OCI-LY7 (cell line): Measurements from ENCODE around the gene TTC9. TPM values are rescaled to one million over a fixed set of nuclear protein-coding genes. Genes with fewer than 3 reads are reported as not detected.

Experiments used
- BruUV-seq: library from RNA; stranded (reverse); fragments of 400-500 nt; replicated peaks from 2 replicates; lab custom pipeline; 2021; lab: Mats Ljungman, UMichigan
- CTCF ChIA-PET: fragments of 300-600 bp; sonication (Branson Sonifier 250); formaldehyde crosslinking; loops from one replicate; lab custom pipeline; 2022; ENCODE audit warnings: antibody characterized with exemption; ENCODE audit not compliant: unreplicated experiment; lab: Charles Lee
- POLR2A ChIA-PET: fragments of 300-600 bp; sonication (Branson Sonifier 250); formaldehyde crosslinking; loops from one replicate; lab custom pipeline; 2022; ENCODE audit warnings: antibody characterized with exemption; lab: Charles Lee
- DNase-seq: peaks from one replicate; pipeline ENCODE4 v3.0.0-alpha.2; 2015; ENCODE audit warnings: low spot score
- H2AFZ ChIP-seq: fragments of 200-600 bp; sonication (generic), shearing (Covaris generic); 2 replicates; pipeline ENCODE4 v1.6.1; 2014; ENCODE audit warnings: mild to moderate bottlenecking, antibody characterized with exemption, low read length, moderate library complexity
- H3K27ac ChIP-seq: fragments of 200-600 bp; sonication (generic); 2 replicates; pipeline ENCODE4 v1.5.1; 2014; ENCODE audit warnings: mixed run types, low read depth, mild to moderate bottlenecking, moderate library complexity, low read length, inconsistent platforms; ENCODE audit not compliant: poor library complexity, severe bottlenecking
- H3K36me3 ChIP-seq: fragments of 200-600 bp; sonication (generic); 2 replicates; pipeline ENCODE4 v1.6.1; 2014; ENCODE audit warnings: mild to moderate bottlenecking, antibody characterized with exemption, low read length, moderate library complexity, mixed read lengths; ENCODE audit not compliant: insufficient read depth
- H3K4me1 ChIP-seq: fragments of 200-600 bp; sonication (generic); 2 replicates; pipeline ENCODE4 v1.5.1; 2014; ENCODE audit warnings: mild to moderate bottlenecking, low read length; ENCODE audit not compliant: insufficient read depth, poor library complexity, severe bottlenecking
- H3K4me2 ChIP-seq: fragments of 200-600 bp; sonication (generic); 2 replicates; pipeline ENCODE4 v1.6.1; 2014; ENCODE audit warnings: mild to moderate bottlenecking, low read length
- H3K4me3 ChIP-seq: fragments of 200-600 bp; sonication (generic); 2 replicates; pipeline ENCODE4 v1.5.1; 2014; ENCODE audit warnings: mild to moderate bottlenecking, low read depth, low read length; ENCODE audit not compliant: poor library complexity, severe bottlenecking
- H3K79me2 ChIP-seq: fragments of 200-600 bp; sonication (generic); 2 replicates; pipeline ENCODE4 v1.6.1; 2016; ENCODE audit warnings: low read depth, mild to moderate bottlenecking, low read length, moderate library complexity, mixed read lengths; ENCODE audit not compliant: insufficient read depth
- H3K9me2 ChIP-seq: fragments of 200-600 bp; sonication (generic); 2 replicates; pipeline ENCODE4 v1.6.1; 2016; ENCODE audit warnings: mild to moderate bottlenecking, low read length, mixed read lengths; ENCODE audit not compliant: insufficient read depth
- H3K9me3 ChIP-seq: fragments of 200-600 bp; sonication (generic); 2 replicates; pipeline ENCODE4 v1.6.1; 2014; ENCODE audit warnings: mild to moderate bottlenecking, mixed run types, low read length, mixed read lengths
- H4K20me1 ChIP-seq: fragments of 200-600 bp; sonication (generic); 2 replicates; pipeline ENCODE4 v1.6.1; 2014; ENCODE audit warnings: mild to moderate bottlenecking, antibody characterized with exemption, low read length, moderate library complexity, mixed read lengths; ENCODE audit not compliant: insufficient read depth
- EZH2phosphoT487 ChIP-seq: fragments of 200-600 bp; sonication (generic); IDR thresholded peaks from 2 replicates; pipeline ENCODE4 v1.6.1; 2018; ENCODE audit warnings: low read depth, borderline replicate concordance, mild to moderate bottlenecking, mixed run types, antibody characterized with exemption, low read length, moderate library complexity, mixed read lengths
- intact Hi-C: fragments of 100-400 bp; cut with micrococcal nuclease; formaldehyde crosslinking; loops from one replicate; pipeline ENCODE4 v1.10.0; 2022; ENCODE audit not compliant: unreplicated experiment
- total RNA-seq, 2 experiments: library from RNA; depleted of rRNA in 1 of 2; stranded (reverse); fragments of >200 nt in 1 of 2; shearing (Covaris generic) in 1 of 2; gene quantifications; 2 replicates each; pipeline ENCODE4 v1.2.3, GENCODE V29; 2014 to 2022
- TF ChIP-seq, protein P1 (sequence below): fragments of 200-600 bp; sonication (generic); conservative IDR thresholded peaks from 2 replicates; pipeline ENCODE4 v1.5.1; 2014; ENCODE audit warnings: mild to moderate bottlenecking, antibody characterized with exemption, low read length, moderate library complexity, mixed read lengths

TTC9 gene
- total RNA-seq, 2 experiments from 2014 or later = 11.0 to 13.0 TPM

DNA sequence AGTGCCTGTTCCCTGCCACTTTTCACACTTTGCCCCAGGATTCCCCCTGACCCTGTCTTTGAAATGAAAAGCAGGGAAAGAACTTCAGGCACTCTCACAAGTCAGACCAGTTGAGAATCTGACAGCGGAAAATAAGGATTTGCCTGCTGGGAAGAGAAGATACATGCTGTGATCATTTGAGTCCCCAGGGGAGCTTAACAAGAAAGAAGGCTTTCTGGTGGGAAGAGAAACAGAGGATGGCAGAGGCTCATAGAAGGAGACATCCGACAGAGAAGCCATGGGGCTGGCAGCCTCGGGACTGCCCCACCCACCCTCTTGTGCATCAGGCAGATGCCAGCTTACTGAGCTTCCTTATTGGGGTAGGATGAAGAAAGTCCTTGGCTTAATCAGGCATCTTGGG, 11.9 kb downstream of the TTC9 start:
- H3K27ac ChIP-seq = peak overlapping the region; percentile 99
- no peak overlapping the region for H3K4me3 ChIP-seq
- POLR2A ChIA-PET = interaction anchor here (1.1 to 8.3 kb wide), 4 partner anchors 8 to 33 kb away, joined by 3 to 100 read pairs (median 12); partner anchors contain the start of gene TTC9
- CTCF ChIA-PET = no interaction called here
- H3K79me2 ChIP-seq = peaks cover 55% of the 10 kb centered on the region
- TF ChIP-seq EZH2phosphoT487 = no peak
- TF ChIP-seq, protein P1, sequence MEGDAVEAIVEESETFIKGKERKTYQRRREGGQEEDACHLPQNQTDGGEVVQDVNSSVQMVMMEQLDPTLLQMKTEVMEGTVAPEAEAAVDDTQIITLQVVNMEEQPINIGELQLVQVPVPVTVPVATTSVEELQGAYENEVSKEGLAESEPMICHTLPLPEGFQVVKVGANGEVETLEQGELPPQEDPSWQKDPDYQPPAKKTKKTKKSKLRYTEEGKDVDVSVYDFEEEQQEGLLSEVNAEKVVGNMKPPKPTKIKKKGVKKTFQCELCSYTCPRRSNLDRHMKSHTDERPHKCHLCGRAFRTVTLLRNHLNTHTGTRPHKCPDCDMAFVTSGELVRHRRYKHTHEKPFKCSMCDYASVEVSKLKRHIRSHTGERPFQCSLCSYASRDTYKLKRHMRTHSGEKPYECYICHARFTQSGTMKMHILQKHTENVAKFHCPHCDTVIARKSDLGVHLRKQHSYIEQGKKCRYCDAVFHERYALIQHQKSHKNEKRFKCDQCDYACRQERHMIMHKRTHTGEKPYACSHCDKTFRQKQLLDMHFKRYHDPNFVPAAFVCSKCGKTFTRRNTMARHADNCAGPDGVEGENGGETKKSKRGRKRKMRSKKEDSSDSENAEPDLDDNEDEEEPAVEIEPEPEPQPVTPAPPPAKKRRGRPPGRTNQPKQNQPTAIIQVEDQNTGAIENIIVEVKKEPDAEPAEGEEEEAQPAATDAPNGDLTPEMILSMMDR = no peak
- BruUV-seq = no TSS peak
- DNase-seq = no peak
- intact Hi-C loops = no loop called here
- peaks cover 9% of the 10 kb centered on the region; the same call in 1 of the 2 replicates for H3K9me3 ChIP-seq
- peak overlapping the region; percentile 89 for H3K4me2 ChIP-seq
- H4K20me1 ChIP-seq = no peaks in the 10 kb centered on the region
- H3K36me3 ChIP-seq = peaks cover 67% of the 10 kb centered on the region
- no peaks in the 10 kb centered on the region for H3K9me2 ChIP-seq
- no peak overlapping the region for H2AFZ ChIP-seq
- H3K4me1 ChIP-seq = peaks cover 71% of the 10 kb centered on the region

DNA sequence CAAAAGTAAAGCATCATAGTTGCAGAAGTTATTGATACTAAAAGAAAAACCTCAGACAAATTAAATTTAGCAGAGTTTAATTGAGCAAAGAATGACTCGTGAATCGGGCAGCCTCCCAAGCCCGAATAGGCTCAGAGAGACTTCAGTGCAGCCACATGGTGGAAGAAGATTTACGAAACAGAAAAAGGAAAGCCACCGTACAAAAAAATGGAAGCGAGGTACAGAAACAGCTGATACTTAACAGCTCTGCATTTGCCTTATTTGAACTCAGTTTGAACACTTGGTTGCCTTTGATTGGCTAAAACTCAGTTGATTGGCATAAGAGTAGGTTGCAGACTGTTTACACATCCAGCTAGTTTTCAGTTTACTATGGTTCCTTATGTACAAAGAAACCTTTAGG, 12.9 kb downstream of the TTC9 start:
- Histone ChIP-seq H3K9me2 (no peaks in the 10 kb centered on the region), H3K4me3 (peak overlapping the region; percentile 64), H2AFZ (peak overlapping the region; percentile 2; the same call in 1 of the 2 replicates), H4K20me1 (no peaks in the 10 kb centered on the region), H3K27ac (peak overlapping the region; percentile 99), H3K4me2 (peak overlapping the region; percentile 89), H3K79me2 (peaks cover 55% of the 10 kb centered on the region), H3K9me3 (peaks cover 9% of the 10 kb centered on the region; the same call in 1 of the 2 replicates), H3K4me1 (peaks cover 81% of the 10 kb centered on the region), H3K36me3 (peaks cover 59% of the 10 kb centered on the region)
- ChIA-PET CTCF (interaction anchor here (1.0 kb wide), 1 partner anchor 59 kb away, joined by 3 read pairs; no protein-coding TSS in a partner anchor), POLR2A (interaction anchor here (0.6 to 8.3 kb wide), 6 partner anchors 9 to 145 kb away, joined by 3 to 100 read pairs (median 6); partner anchors contain the start of gene TTC9)
- DNase-seq = peak; percentile 27
- no TSS peak for BruUV-seq
- intact Hi-C loops = loop anchor here (1.0 to 5.0 kb wide), 3 partner anchors 11 to 463 kb away; no protein-coding TSS in a partner anchor
- no peak for TF ChIP-seq EZH2phosphoT487

DNA sequence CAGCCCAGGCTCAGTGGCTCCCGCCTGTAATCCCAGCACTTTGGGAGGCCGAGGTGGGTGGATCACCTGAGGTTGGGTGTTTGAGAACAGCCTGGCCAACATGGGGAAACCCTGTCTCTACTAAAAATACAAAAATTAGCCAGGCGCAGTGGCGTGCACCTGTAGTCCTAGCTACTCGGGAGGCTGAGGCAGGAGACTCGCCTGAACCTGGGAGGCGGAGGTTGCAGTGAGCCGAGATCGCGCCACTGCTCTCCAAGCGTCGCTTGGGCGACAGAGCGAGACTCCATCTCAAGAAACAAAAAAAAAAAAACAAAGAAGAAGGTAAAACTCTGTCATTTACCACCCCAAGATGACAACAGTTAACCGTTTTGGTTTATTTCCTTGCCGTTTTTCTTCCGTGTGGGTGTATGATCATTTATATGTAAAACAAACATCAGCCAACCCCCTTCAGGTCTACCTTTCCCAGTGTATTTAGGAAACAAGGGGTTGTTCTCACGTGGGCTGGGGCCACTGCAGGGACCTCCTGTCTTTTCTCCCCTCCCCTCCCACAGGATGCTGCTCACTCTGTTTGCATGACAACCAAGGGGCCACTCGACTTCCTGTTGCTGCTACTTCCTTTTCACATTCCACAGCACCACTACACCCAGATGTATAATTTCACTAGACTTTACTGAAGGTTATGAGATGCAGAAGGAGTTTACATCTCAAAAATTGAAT, 13.6 kb downstream of the TTC9 start:
- Histone ChIP-seq H3K27ac (peak overlapping the region; percentile 99), H3K9me2 (no peaks in the 10 kb centered on the region), H3K9me3 (peaks cover 9% of the 10 kb centered on the region; the same call in 1 of the 2 replicates), H4K20me1 (no peaks in the 10 kb centered on the region), H3K4me3 (peak overlapping the region; percentile 64), H3K4me1 (peaks cover 87% of the 10 kb centered on the region), H3K79me2 (peaks cover 56% of the 10 kb centered on the region), H3K36me3 (peaks cover 58% of the 10 kb centered on the region), H3K4me2 (peak overlapping the region; percentile 89), H2AFZ (peak overlapping the region; percentile 2; the same call in 1 of the 2 replicates)
- TF ChIP-seq, protein P1 = no peak
- no peak for TF ChIP-seq EZH2phosphoT487
- POLR2A ChIA-PET = interaction anchor here (0.6 to 8.3 kb wide), 8 partner anchors 10 to 145 kb away, joined by 3 to 100 read pairs (median 7); partner anchors contain the start of gene TTC9
- TSS peak; percentile 97 for BruUV-seq
- intact Hi-C loops = loop anchor here (1.0 to 5.0 kb wide), 3 partner anchors 12 to 462 kb away; no protein-coding TSS in a partner anchor
- DNase-seq = peak; percentile 95
- CTCF ChIA-PET = interaction anchor here (1.0 kb wide), 1 partner anchor 58 kb away, joined by 3 read pairs; no protein-coding TSS in a partner anchor
